ENCODE measurements around the gene DSCAML1.

Gene DSCAML1

DNA sequence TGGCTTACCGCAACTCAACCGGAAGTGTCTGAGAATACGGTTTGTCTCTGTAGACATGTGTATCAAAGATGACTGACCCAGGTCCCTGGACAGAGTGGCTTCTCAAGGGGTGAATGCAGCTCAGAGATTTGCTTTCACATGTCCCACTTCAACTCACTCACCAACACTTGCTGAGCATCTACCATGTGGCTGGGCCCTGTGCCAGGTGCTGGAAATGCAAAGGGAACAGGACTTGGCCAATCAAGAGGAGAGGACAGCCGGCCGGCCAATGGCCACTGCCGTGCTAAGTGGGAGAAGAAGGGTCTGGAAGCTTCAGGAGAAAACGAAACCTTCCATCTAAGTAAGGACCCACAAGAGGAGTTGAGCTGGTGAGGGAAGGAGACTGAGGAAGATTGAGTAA is 318.1 kb downstream of the DSCAML1 start:
- DNase-seq (ENCODE audit: low spot score), result no peak
- in situ Hi-C loops (cut with MboI; ENCODE audit: low pct_unique_long_range_greater_than_20kb, low sequenced_read_pairs, unreplicated experiment), result no loop called here
- TF ChIP-seq, protein P1, sequence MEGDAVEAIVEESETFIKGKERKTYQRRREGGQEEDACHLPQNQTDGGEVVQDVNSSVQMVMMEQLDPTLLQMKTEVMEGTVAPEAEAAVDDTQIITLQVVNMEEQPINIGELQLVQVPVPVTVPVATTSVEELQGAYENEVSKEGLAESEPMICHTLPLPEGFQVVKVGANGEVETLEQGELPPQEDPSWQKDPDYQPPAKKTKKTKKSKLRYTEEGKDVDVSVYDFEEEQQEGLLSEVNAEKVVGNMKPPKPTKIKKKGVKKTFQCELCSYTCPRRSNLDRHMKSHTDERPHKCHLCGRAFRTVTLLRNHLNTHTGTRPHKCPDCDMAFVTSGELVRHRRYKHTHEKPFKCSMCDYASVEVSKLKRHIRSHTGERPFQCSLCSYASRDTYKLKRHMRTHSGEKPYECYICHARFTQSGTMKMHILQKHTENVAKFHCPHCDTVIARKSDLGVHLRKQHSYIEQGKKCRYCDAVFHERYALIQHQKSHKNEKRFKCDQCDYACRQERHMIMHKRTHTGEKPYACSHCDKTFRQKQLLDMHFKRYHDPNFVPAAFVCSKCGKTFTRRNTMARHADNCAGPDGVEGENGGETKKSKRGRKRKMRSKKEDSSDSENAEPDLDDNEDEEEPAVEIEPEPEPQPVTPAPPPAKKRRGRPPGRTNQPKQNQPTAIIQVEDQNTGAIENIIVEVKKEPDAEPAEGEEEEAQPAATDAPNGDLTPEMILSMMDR (IDR thresholded peaks at IDR 0.05; ENCODE audit: extremely low read depth, insufficient read depth, missing control alignments), result no peak

DNA sequence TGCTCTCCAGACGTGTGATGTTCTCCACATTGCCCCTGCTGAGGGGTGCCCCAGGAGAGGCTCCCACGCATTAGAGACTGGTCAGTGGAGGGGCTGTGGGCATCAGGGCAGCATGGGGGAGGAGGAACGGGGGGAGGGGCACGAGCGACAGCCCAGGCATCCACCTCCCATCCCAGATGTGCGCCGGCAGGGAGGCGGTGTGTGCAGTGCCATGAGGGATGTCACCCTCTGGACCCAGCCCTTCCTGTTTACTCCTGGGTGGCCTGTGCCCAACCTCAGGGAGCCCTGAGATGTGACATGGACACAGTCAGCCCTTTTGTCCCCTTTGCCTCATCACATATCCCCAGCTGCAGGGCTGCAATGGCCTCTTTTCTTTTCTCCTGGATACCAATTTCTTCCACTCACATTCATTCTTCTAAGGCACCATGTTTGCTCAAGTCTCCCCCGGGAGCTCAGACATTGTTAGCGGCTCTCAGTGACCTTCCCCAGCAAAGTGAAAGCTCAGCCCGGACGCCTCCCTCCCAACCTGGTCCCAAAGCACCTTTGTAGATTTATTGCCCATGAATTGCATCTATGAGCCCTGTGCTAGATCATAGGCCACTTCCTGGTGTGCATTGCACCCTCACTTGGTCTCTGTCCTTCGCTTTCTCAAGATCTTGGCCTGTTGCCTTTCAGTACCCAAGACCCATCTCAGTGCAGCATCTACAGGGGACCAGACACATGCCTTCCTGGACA is 318.7 kb downstream of the DSCAML1 start:
- in situ Hi-C loops (cut with MboI; ENCODE audit: low pct_unique_long_range_greater_than_20kb, low sequenced_read_pairs, unreplicated experiment), result no loop called here
- TF ChIP-seq, protein P1 (IDR thresholded peaks at IDR 0.05; ENCODE audit: extremely low read depth, insufficient read depth, missing control alignments), result no peak
- no peak for DNase-seq (ENCODE audit: low spot score)

DNA sequence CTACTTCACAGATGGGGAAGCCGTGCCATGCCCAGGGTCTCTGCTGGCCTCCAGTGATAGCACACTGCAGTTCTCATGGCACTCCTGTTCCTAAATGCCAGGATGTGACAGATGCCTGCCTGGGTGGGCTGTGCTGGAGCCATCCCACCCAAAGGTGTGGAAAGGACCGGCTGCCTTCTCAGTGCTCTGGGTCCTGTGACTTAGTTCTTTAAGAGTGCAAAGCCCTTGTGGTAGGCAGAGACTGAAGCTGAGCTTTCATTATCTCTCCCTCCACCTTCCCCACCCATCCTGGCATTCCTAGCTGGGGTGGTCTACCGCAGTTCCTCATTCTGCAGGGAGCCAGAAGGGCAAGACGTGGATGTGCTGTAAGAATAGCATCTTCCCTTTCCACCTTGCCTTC is 319.3 kb downstream of the DSCAML1 start:
- DNase-seq (ENCODE audit: low spot score), result no peak
- TF ChIP-seq, protein P1 (IDR thresholded peaks at IDR 0.05; ENCODE audit: extremely low read depth, insufficient read depth, missing control alignments), result no peak
- in situ Hi-C loops (cut with MboI; ENCODE audit: low pct_unique_long_range_greater_than_20kb, low sequenced_read_pairs, unreplicated experiment), result no loop called here

GRCh38 chr11:117476531-117477142 is 320.4 kb downstream of the DSCAML1 start:
- in situ Hi-C loops (cut with MboI; ENCODE audit: low pct_unique_long_range_greater_than_20kb, low sequenced_read_pairs, unreplicated experiment), result no loop called here
- TF ChIP-seq, protein P1 (IDR thresholded peaks at IDR 0.05; ENCODE audit: extremely low read depth, insufficient read depth, missing control alignments), result no peak
- no peak for DNase-seq (ENCODE audit: low spot score)

GRCh38 chr11:117475716-117476530 is 321.1 kb downstream of the DSCAML1 start:
- in situ Hi-C loops (cut with MboI; ENCODE audit: low pct_unique_long_range_greater_than_20kb, low sequenced_read_pairs, unreplicated experiment), result no loop called here
- DNase-seq (ENCODE audit: low spot score), result no peak

DNA sequence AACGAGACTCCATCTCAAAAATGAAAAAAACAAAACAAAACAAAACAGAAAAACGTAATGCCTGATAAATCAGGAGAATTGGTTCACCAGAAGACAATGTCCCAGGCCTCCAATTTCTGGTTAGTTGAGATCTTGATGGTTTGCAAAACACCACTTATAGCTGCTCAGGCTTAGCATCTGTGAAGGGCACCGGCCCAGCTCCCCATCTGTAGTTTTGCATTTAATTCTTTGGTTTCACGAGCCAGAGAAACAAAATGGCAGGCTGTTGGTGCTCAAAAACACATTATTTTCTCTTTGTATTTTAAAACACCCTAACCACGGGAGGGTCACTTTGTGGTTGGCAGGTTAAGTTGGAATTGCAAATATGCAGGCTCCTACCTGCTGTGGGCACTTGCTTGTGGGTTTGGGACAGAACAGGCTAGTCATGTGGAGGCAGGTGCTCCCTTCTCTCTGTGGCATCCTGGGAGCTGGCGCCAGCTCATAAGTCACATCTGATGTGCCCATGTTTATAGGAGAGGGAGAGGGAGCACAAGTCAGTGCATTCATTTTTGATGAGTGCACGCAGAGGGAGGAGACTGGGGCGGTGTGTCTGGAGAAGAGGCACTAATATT is 323.4 kb downstream of the DSCAML1 start:
- in situ Hi-C loops (cut with MboI; ENCODE audit: low pct_unique_long_range_greater_than_20kb, low sequenced_read_pairs, unreplicated experiment), result no loop called here
- no peak for DNase-seq (ENCODE audit: low spot score)
- TF ChIP-seq, protein P1 (IDR thresholded peaks at IDR 0.05; ENCODE audit: extremely low read depth, insufficient read depth, missing control alignments), result no peak

More at GRCh38 chr11:117475716-117476530, 321.1 kb downstream of the DSCAML1 start:
- TF ChIP-seq, protein P1 (IDR thresholded peaks at IDR 0.05; ENCODE audit: extremely low read depth, insufficient read depth, missing control alignments), result no peak
